ENCODE measurements around the gene PRLR. TPM values are rescaled to one million over a fixed set of nuclear protein-coding genes. Genes with fewer than 3 reads are reported as not detected.
A peak's percentile ranks its signal among the peaks of the same experiment; 100 is the strongest.

The PRLR gene
- total and polyA plus RNA-seq, 2 of the 13 experiments (the other 11 are each of a cell fraction or from before 2014, with no cell fraction given): 12.2 to 13.3 TPM

DNA sequence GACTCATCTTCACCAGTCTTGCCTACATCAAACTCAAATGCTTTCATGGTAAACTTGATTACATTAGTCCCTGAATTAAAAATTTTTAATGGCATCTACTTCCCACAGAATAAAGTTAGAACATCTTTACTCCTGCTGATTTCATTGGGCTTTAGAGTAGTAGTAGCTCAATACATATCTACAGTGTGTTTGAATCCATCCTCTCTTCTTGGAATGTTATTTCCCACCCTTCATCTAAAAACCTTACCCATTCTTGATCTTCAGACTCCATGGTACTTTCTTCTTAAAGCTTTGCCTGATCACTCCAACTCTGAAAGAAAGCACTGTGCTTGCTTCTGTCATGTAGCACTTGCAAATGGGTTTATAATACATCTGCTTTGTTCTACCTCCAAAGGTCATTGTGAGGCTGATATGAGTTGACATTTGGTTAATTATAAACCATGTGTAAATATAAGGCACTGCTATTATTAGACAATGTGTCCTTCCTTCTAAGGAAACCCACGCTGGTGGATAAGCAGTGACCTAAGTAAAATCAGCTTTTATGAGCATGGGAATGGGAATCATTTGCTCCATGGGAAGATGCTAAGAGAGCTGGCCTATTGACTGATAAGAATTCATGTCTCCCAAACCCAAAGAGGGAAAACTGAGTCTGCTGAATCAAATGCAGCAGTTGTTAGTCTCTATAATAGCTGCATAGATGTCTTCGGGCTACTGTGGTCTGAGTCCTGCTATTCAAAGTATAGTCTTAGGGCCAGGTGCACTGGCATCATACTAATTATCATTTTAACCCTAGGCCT lies 7.5 kb upstream of the PRLR start (continued):
- peak; percentile 51 for TF ChIP-seq SAP130 (CRISPR knock-in tag; IDR thresholded peaks at IDR 0.05; ENCODE audit: low read depth)
- no peak for TF ChIP-seq ZNF577 (CRISPR knock-in tag; IDR thresholded peaks at IDR 0.05; ENCODE audit: borderline replicate concordance, low read depth)
- no peak for TF ChIP-seq SMARCE1 (IDR thresholded peaks at IDR 0.05; ENCODE audit: borderline replicate concordance)
- TF ChIP-seq, protein P1, sequence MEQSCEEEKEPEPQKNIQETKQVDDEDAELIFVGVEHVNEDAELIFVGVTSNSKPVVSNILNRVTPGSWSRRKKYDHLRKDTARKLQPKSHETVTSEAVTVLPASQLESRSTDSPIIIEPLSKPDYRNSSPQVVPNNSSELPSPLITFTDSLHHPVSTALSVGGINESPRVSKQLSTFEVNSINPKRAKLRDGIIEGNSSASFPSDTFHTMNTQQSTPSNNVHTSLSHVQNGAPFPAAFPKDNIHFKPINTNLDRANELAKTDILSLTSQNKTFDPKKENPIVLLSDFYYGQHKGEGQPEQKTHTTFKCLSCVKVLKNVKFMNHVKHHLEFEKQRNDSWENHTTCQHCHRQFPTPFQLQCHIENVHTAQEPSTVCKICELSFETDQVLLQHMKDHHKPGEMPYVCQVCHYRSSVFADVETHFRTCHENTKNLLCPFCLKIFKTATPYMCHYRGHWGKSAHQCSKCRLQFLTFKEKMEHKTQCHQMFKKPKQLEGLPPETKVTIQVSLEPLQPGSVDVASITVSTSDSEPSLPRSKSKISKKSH (CRISPR knock-in tag; IDR thresholded peaks at IDR 0.05; ENCODE audit: borderline replicate concordance): no peak
- no peak for TF ChIP-seq TMF1 (CRISPR knock-in tag; IDR thresholded peaks at IDR 0.05; ENCODE audit: low read depth)
- TF ChIP-seq RBAK (CRISPR knock-in tag; IDR thresholded peaks at IDR 0.05): no peak
- peak; percentile 96 for TF ChIP-seq NR2F6 (IDR thresholded peaks at IDR 0.05)
- peak; percentile 88 for TF ChIP-seq NR2F6 (CRISPR knock-in tag; IDR thresholded peaks at IDR 0.05)
- TF ChIP-seq ZNF160 (CRISPR knock-in tag; IDR thresholded peaks at IDR 0.05): no peak
- TF ChIP-seq BRD4 (CRISPR knock-in tag; IDR thresholded peaks at IDR 0.05): no peak
- TF ChIP-seq MEF2D (CRISPR knock-in tag; IDR thresholded peaks at IDR 0.05): peak; percentile 99
- no peak for TF ChIP-seq CHD2 (IDR thresholded peaks at IDR 0.05; ENCODE audit: low read depth, low read length)
- TF ChIP-seq, protein P2, sequence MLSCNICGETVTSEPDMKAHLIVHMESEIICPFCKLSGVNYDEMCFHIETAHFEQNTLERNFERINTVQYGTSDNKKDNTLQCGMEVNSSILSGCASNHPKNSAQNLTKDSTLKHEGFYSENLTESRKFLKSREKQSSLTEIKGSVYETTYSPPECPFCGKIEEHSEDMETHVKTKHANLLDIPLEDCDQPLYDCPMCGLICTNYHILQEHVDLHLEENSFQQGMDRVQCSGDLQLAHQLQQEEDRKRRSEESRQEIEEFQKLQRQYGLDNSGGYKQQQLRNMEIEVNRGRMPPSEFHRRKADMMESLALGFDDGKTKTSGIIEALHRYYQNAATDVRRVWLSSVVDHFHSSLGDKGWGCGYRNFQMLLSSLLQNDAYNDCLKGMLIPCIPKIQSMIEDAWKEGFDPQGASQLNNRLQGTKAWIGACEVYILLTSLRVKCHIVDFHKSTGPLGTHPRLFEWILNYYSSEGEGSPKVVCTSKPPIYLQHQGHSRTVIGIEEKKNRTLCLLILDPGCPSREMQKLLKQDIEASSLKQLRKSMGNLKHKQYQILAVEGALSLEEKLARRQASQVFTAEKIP (CRISPR knock-in tag; IDR thresholded peaks at IDR 0.05; ENCODE audit: borderline replicate concordance): no peak
- TF ChIP-seq SRSF4 (IDR thresholded peaks at IDR 0.05; ENCODE audit: low read depth, low read length, poor library complexity, severe bottlenecking): no peak
- TF ChIP-seq HDAC2 (CRISPR knock-in tag; IDR thresholded peaks at IDR 0.05): peak; percentile 51; the same call in 1 of the 2 replicates
- no peak for TF ChIP-seq ZFY (CRISPR knock-in tag; IDR thresholded peaks at IDR 0.05)
- TF ChIP-seq ZNF24 (IDR thresholded peaks at IDR 0.05): no peak
- TF ChIP-seq SRF (IDR thresholded peaks at IDR 0.05; ENCODE audit: low read depth, low read length): 0 out of 2 replicates have a peak, but pooled peaks have one; percentile 25
- TF ChIP-seq, protein P3, sequence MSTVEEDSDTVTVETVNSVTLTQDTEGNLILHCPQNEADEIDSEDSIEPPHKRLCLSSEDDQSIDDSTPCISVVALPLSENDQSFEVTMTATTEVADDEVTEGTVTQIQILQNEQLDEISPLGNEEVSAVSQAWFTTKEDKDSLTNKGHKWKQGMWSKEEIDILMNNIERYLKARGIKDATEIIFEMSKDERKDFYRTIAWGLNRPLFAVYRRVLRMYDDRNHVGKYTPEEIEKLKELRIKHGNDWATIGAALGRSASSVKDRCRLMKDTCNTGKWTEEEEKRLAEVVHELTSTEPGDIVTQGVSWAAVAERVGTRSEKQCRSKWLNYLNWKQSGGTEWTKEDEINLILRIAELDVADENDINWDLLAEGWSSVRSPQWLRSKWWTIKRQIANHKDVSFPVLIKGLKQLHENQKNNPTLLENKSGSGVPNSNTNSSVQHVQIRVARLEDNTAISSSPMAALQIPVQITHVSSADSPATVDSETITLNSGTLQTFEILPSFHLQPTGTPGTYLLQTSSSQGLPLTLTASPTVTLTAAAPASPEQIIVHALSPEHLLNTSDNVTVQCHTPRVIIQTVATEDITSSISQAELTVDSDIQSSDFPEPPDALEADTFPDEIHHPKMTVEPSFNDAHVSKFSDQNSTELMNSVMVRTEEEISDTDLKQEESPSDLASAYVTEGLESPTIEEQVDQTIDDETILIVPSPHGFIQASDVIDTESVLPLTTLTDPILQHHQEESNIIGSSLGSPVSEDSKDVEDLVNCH (CRISPR knock-in tag; IDR thresholded peaks at IDR 0.05): no peak
- no peak for TF ChIP-seq ZNF607 (CRISPR knock-in tag; IDR thresholded peaks at IDR 0.05; ENCODE audit: borderline replicate concordance)
- TF ChIP-seq RFX3 (CRISPR knock-in tag; IDR thresholded peaks at IDR 0.05): no peak
- TF ChIP-seq ZNF768 (CRISPR knock-in tag; IDR thresholded peaks at IDR 0.05): no peak
- no peak for TF ChIP-seq ZFYVE20 (CRISPR knock-in tag; IDR thresholded peaks at IDR 0.05; ENCODE audit: borderline replicate concordance, low read depth)
- TF ChIP-seq, protein P4, sequence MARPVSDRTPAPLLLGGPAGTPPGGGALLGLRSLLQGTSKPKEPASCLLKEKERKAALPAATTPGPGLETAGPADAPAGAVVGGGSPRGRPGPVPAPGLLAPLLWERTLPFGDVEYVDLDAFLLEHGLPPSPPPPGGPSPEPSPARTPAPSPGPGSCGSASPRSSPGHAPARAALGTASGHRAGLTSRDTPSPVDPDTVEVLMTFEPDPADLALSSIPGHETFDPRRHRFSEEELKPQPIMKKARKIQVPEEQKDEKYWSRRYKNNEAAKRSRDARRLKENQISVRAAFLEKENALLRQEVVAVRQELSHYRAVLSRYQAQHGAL (CRISPR knock-in tag; IDR thresholded peaks at IDR 0.05; ENCODE audit: not compliant biosample characterization): no peak
- peak; percentile 66; the same call in 1 of the 2 replicates for TF ChIP-seq NCOA2 (CRISPR knock-in tag; IDR thresholded peaks at IDR 0.05)
